Activated naive CD8-positive, alpha-beta T cell treated with anti-CD3 and anti-CD28 coated beads, Interleukin-2, amount 50 U/mL, for 24 hours (primary cell): ENCODE measurements around the gene SFXN1.

Experiments
- ATAC-seq: fragments of 150-1000 bp; cut with Tn5 transposase; one replicate; pipeline ENCODE4 v1.10.0; 2021
- DNase-seq: peaks from one replicate; pipeline ENCODE4 v3.0.0; 2021
- H3K27ac Mint-ChIP-seq: one replicate; pipeline ENCODE4 v1.8.0; 2021; ENCODE audit warnings: mild to moderate bottlenecking, mixed read lengths
- H3K27me3 Mint-ChIP-seq: one replicate; pipeline ENCODE4 v1.8.0; 2021; ENCODE audit warnings: mixed read lengths
- H3K36me3 Mint-ChIP-seq: one replicate; pipeline ENCODE4 v1.8.0; 2021; ENCODE audit warnings: low read depth, mixed read lengths
- H3K4me1 Mint-ChIP-seq: one replicate; pipeline ENCODE4 v1.8.0; 2021; ENCODE audit warnings: mixed read lengths
- H3K4me3 Mint-ChIP-seq: one replicate; pipeline ENCODE4 v1.8.0; 2021; ENCODE audit warnings: mild to moderate bottlenecking, moderate library complexity, mixed read lengths
- H3K9me3 Mint-ChIP-seq: one replicate; pipeline ENCODE4 v1.8.0; 2021; ENCODE audit warnings: mixed read lengths

The SFXN1 gene

DNA sequence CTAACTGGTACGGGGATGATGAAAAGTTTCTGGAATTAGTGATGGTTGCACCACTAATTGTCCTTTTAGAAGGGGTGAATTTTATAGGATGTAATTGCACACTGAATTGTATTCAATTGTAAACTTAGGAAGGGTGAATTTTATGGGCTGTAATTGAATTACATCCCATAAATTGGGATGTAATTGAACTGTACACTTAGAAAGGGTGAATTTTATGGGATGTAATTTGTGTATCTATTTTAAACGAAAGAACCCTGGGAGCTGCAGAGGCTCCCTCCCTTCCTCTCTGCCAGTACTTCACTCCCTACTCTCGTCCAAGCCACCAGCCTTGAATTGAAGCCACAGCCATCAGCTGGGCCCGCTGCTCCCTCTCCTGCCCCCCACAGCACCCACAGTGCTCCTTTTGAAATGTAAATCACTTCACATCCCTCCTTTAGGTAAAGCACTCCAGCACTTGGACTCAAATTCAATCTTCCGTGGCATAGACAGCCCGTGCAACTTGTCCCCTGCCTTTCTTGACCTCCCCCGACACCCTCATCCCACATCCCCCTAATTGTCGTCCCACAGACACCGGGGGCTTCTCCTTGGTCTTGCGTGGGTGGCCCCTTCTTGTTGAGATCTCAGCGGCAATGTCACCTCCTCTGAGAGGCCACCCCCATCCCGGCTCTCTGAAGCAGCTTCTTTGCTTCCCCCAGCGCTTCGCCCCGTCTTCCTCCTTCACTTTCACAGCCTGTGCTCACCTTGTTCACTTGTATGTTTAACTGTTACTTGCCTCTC, 95.3 kb downstream of the SFXN1 start:
- peaks cover 21% of the 10 kb centered on the region for H3K4me1 Mint-ChIP-seq
- no peak overlapping the region for H3K4me3 Mint-ChIP-seq
- ATAC-seq (no peak), DNase-seq (no peak)
- H3K36me3 Mint-ChIP-seq = no peaks in the 10 kb centered on the region
- H3K9me3 Mint-ChIP-seq = no peaks in the 10 kb centered on the region
- H3K27ac Mint-ChIP-seq = no peak overlapping the region
- H3K27me3 Mint-ChIP-seq = peaks cover 17% of the 10 kb centered on the region

GRCh38 chr5:175575301-175575700, 96.9 kb downstream of the SFXN1 start:
- Mint-ChIP-seq H3K4me1 (peaks cover 32% of the 10 kb centered on the region), H3K36me3 (peaks cover 2% of the 10 kb centered on the region), H3K4me3 (no peak overlapping the region), H3K27me3 (peaks cover 17% of the 10 kb centered on the region), H3K27ac (no peak overlapping the region), H3K9me3 (peaks cover 3% of the 10 kb centered on the region)
- ATAC-seq = no peak
- no peak for DNase-seq

DNA sequence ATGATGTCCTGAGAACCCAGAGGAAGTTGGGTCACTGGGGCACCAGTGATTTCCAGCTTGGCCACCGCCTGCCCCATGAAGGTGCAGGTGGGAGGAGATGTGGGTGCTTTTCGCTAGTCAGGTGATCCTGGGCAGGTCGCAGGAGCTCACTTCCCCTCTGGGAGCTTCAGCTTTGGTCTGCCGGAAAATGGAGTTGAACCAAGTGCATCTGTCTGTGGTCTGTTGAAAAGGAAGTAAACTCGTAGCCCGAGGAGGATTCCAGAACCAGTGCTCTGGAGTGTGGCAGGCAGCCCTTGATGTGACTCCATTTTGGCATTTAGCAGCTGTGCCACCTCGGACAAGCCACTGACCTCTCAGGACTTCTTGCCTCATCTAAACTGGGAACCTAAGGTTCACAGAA, 97.7 kb downstream of the SFXN1 start:
- Mint-ChIP-seq H3K4me3 (no peak overlapping the region), H3K9me3 (peaks cover 4% of the 10 kb centered on the region)
- no peak for DNase-seq

DNA sequence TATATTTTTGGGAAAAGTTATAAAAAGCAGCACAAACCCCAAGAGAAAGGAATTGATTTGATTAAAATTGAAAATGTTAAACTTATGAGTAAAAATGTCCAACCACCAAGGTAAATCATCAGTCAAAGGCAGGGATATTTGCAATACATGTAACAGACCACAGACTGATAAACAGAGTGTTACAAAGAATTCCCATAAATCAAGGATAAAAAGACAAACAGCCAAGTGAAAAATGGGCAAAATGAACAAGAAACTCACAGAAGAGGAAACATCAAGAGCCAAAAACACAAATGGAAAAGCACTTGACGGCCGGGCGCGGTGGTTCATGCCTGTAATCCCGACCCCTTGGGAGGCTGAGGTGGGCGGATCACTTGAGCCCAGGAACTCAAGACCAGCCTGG, 98.2 kb downstream of the SFXN1 start:
- ATAC-seq = no peak
- Mint-ChIP-seq H3K27ac (peak overlapping the region; percentile 39), H3K36me3 (peaks cover 4% of the 10 kb centered on the region), H3K27me3 (peaks cover 15% of the 10 kb centered on the region), H3K9me3 (peaks cover 4% of the 10 kb centered on the region), H3K4me3 (no peak overlapping the region), H3K4me1 (peaks cover 40% of the 10 kb centered on the region)
- no peak for DNase-seq

More for the DNA sequence above, 97.7 kb downstream of the SFXN1 start:
- Mint-ChIP-seq H3K4me1 (peaks cover 35% of the 10 kb centered on the region), H3K27ac (no peak overlapping the region), H3K36me3 (peaks cover 4% of the 10 kb centered on the region), H3K27me3 (peaks cover 17% of the 10 kb centered on the region)
- no peak for ATAC-seq
